GM21737 (cell line): ENCODE results near the gene MRPL41.
"Not testable (repeated sequence)": the region's sequence is repeated elsewhere in the genome, so short reads cannot be mapped to it uniquely, and the experiment has no call there.

Experiments
- ATAC-seq: cut with Tn5 transposase; IDR thresholded peaks from one replicate; pipeline ENCODE4 v1.9.1; 2021; ENCODE audit warnings: mild to moderate bottlenecking, moderate library complexity; ENCODE audit not compliant: unreplicated experiment

Gene MRPL41

GRCh38 chr9:137550958-137551263, 768 bp upstream of the MRPL41 start:
- not testable (repeated sequence) for ATAC-seq

GRCh38 chr9:137552022-137552768, 516 bp downstream of the MRPL41 start:
- peak; percentile 11 for ATAC-seq

GRCh38 chr9:137553654-137554053, 2.0 kb downstream of the MRPL41 start:
- ATAC-seq = not testable (repeated sequence)

- ATAC-seq = no peak
Measured at GRCh38 chr9:137554349-137554748, 2.7 kb downstream of the MRPL41 start.

GRCh38 chr9:137555179-137555578, 3.5 kb downstream of the MRPL41 start:
- ATAC-seq = no peak

- ATAC-seq = no peak
Measured at GRCh38 chr9:137556069-137556838, 4.6 kb downstream of the MRPL41 start.

- ATAC-seq = no peak
Measured at GRCh38 chr9:137558127-137558526, 6.4 kb downstream of the MRPL41 start.

- ATAC-seq = no peak
Measured at GRCh38 chr9:137564134-137564533, 12.5 kb downstream of the MRPL41 start.

- ATAC-seq = no peak
Measured at GRCh38 chr9:137564817-137565411, 13.2 kb downstream of the MRPL41 start.

GRCh38 chr9:137568445-137568844, 16.8 kb downstream of the MRPL41 start:
- ATAC-seq = not testable (repeated sequence)

- ATAC-seq = no peak
Measured at GRCh38 chr9:137569609-137570203, 18.0 kb downstream of the MRPL41 start.

GRCh38 chr9:137570566-137570965, 18.9 kb downstream of the MRPL41 start:
- no peak for ATAC-seq

- ATAC-seq = no peak
Measured at GRCh38 chr9:137574192-137574591, 22.5 kb downstream of the MRPL41 start.

- no peak for ATAC-seq
Measured at GRCh38 chr9:137575364-137575715, 23.7 kb downstream of the MRPL41 start.

- ATAC-seq = no peak
Measured at GRCh38 chr9:137575716-137576411, 24.2 kb downstream of the MRPL41 start.

GRCh38 chr9:137578518-137579258, 27.0 kb downstream of the MRPL41 start, which contains the start of gene DPH7:
Gene DPH7, minus strand, starts transcription at chr9:137578925. Its CDS starts 148 bp downstream, at chr9:137578777.
- peak; percentile 79 for ATAC-seq

- ATAC-seq = no peak
Measured at GRCh38 chr9:137579259-137579604, 27.6 kb downstream of the MRPL41 start.

GRCh38 chr9:137580209-137580953, 28.7 kb downstream of the MRPL41 start:
- no peak for ATAC-seq

GRCh38 chr9:137580954-137581322, 29.3 kb downstream of the MRPL41 start:
- no peak for ATAC-seq
